ENCODE data around the gene PHF21B.

PHF21B gene

DNA sequence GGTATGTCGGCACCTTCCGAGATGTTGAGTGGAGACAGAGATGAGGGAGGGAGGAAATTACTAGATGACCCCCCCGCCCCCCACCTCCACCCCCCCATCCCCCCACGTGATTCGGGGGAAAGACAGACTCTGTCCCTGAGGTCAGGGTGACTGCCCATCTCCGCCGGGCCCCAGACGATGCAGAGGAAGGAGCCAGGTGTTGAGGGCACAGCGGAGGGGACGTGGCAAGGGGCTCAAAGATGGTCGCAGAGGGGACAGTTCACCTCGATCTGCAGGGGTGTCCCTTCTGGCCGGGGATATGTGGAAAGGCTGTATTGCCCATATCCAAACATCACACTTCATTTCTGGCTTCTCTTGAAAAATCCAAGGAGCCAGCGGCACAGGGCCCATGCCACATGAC is 14.1 kb downstream of the PHF21B start:
- FAIRE-seq (no peak), DNase-seq (ENCODE audit: insufficient read length, low spot score) (no peak)
- TF ChIP-seq SPI1 (IDR thresholded peaks at IDR 0.05; ENCODE audit: low read depth, low read length) = no peak
- no peak for TF ChIP-seq TAF1 (IDR thresholded peaks at IDR 0.05; ENCODE audit: low read depth, low read length)
- TF ChIP-seq POLR2A (IDR thresholded peaks at IDR 0.05; ENCODE audit: low read depth, low read length) = no peak
- no peak for TF ChIP-seq PAX5 (IDR thresholded peaks at IDR 0.05; ENCODE audit: insufficient read depth, low read length, severe bottlenecking)
- no peak for TF ChIP-seq POU2F2 (IDR thresholded peaks at IDR 0.05; ENCODE audit: low read depth, low read length)
- TF ChIP-seq POLR2AphosphoS5 (IDR thresholded peaks at IDR 0.05; ENCODE audit: low read depth, low read length) = no peak

- FAIRE-seq = no peak
Measured at GRCh38 chr22:44995105-44995514, 14.7 kb downstream of the PHF21B start.

DNA sequence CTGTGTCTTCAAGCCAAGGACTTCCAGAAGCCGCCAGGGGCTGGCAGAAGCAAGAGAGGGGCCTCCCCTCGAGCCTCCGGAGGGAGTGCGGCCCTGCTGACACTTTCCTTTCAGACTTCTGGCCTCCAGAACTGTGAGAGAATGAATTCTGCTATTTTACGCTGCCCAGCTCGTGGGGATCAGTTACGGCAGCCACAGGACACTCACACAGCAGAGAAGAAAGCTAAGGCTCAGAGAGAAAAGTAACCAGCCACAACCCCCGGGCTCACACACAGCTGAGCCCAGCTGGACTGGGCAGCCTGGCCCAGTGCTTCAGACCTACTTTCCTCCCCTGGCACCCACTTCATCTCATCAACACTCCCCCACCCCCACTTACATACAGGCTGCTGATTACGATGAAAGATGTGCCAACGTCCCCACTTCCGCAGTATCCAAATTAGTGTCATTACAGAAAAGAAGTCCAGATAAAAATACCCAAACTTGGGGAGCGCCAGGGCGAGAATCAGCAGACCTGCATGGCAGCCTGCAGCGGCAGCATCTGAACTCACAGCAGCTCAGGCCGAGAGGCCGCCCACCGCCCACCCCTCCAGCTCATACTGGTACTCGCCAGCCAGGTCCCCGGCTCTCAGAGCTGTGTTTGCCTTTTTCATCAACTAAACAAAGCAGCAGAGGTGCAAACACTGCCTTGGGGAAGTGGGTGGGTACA is 15.3 kb downstream of the PHF21B start:
- FAIRE-seq (no peak), DNase-seq (ENCODE audit: insufficient read length, low spot score) (no peak)
- TF ChIP-seq SPI1 (IDR thresholded peaks at IDR 0.05; ENCODE audit: low read depth, low read length) (no peak), POLR2AphosphoS5 (IDR thresholded peaks at IDR 0.05; ENCODE audit: low read depth, low read length) (no peak), POU2F2 (IDR thresholded peaks at IDR 0.05; ENCODE audit: low read depth, low read length) (no peak), PAX5 (IDR thresholded peaks at IDR 0.05; ENCODE audit: insufficient read depth, low read length, severe bottlenecking) (no peak), POLR2A (IDR thresholded peaks at IDR 0.05; ENCODE audit: low read depth, low read length) (no peak), TAF1 (IDR thresholded peaks at IDR 0.05; ENCODE audit: low read depth, low read length) (no peak)

More at GRCh38 chr22:44995105-44995514, 14.7 kb downstream of the PHF21B start:
- DNase-seq (ENCODE audit: insufficient read length, low spot score) = no peak
- TF ChIP-seq TAF1 (IDR thresholded peaks at IDR 0.05; ENCODE audit: low read depth, low read length) (no peak), POLR2A (IDR thresholded peaks at IDR 0.05; ENCODE audit: low read depth, low read length) (no peak), POLR2AphosphoS5 (IDR thresholded peaks at IDR 0.05; ENCODE audit: low read depth, low read length) (no peak), PAX5 (IDR thresholded peaks at IDR 0.05; ENCODE audit: insufficient read depth, low read length, severe bottlenecking) (no peak), SPI1 (IDR thresholded peaks at IDR 0.05; ENCODE audit: low read depth, low read length) (no peak), POU2F2 (IDR thresholded peaks at IDR 0.05; ENCODE audit: low read depth, low read length) (no peak)

DNA sequence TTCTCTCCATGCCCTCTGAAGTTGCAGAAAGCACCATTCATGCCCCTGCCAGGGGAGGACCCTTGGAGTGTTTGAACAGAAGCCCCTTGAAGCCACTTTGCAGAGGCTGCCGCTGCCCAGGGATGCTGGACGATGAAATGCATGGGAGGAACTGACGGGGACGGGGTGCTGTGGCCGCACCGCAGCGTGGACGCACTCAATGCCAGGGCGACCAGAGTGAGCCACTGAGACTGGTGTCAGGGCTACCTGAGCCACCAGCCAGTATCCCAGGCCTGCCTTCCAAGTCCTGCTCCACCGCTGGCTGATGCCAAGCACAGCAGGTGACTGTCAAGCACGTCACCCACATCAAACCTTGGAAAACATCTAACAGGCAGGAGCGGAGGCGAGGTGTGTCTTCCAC is 17.6 kb downstream of the PHF21B start:
- FAIRE-seq = no peak
- TF ChIP-seq POLR2AphosphoS5 (IDR thresholded peaks at IDR 0.05; ENCODE audit: low read depth, low read length) (no peak), POLR2A (IDR thresholded peaks at IDR 0.05; ENCODE audit: low read depth, low read length) (no peak), TAF1 (IDR thresholded peaks at IDR 0.05; ENCODE audit: low read depth, low read length) (no peak), SPI1 (IDR thresholded peaks at IDR 0.05; ENCODE audit: low read depth, low read length) (no peak), PAX5 (IDR thresholded peaks at IDR 0.05; ENCODE audit: insufficient read depth, low read length, severe bottlenecking) (no peak), POU2F2 (IDR thresholded peaks at IDR 0.05; ENCODE audit: low read depth, low read length) (no peak)
- no peak for DNase-seq (ENCODE audit: insufficient read length, low spot score)

- DNase-seq (ENCODE audit: insufficient read length, low spot score) = no peak
- FAIRE-seq = no peak
- TF ChIP-seq TAF1 (IDR thresholded peaks at IDR 0.05; ENCODE audit: low read depth, low read length) (no peak), PAX5 (IDR thresholded peaks at IDR 0.05; ENCODE audit: insufficient read depth, low read length, severe bottlenecking) (no peak), SPI1 (IDR thresholded peaks at IDR 0.05; ENCODE audit: low read depth, low read length) (no peak), POLR2A (IDR thresholded peaks at IDR 0.05; ENCODE audit: low read depth, low read length) (no peak), POLR2AphosphoS5 (IDR thresholded peaks at IDR 0.05; ENCODE audit: low read depth, low read length) (no peak), POU2F2 (IDR thresholded peaks at IDR 0.05; ENCODE audit: low read depth, low read length) (no peak)
Measured at GRCh38 chr22:44991218-44991617, 18.6 kb downstream of the PHF21B start.

DNA sequence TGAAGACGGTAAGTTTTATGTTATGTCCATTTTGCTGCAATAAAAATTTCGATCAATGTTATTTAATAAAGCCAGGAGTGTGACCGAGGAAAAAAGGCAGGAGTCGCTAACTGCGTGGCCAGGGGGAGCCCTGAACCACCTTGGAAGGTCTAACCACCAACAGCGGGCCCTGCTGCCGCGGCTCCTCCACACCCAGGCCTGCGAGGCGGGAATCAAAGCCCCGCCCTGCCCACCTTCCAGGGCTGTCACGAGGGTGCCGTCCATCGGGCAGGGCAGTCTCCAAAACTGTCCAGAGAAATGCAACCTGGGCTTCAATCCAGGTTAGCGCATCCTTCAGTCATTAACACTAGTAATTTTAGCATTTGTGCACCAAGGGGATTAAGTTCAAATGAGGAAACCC is 19.0 kb downstream of the PHF21B start:
- FAIRE-seq (no peak), DNase-seq (ENCODE audit: insufficient read length, low spot score) (no peak)
- TF ChIP-seq PAX5 (IDR thresholded peaks at IDR 0.05; ENCODE audit: insufficient read depth, low read length, severe bottlenecking) (no peak), TAF1 (IDR thresholded peaks at IDR 0.05; ENCODE audit: low read depth, low read length) (no peak), POU2F2 (IDR thresholded peaks at IDR 0.05; ENCODE audit: low read depth, low read length) (no peak), SPI1 (IDR thresholded peaks at IDR 0.05; ENCODE audit: low read depth, low read length) (no peak), POLR2AphosphoS5 (IDR thresholded peaks at IDR 0.05; ENCODE audit: low read depth, low read length) (no peak)

DNA sequence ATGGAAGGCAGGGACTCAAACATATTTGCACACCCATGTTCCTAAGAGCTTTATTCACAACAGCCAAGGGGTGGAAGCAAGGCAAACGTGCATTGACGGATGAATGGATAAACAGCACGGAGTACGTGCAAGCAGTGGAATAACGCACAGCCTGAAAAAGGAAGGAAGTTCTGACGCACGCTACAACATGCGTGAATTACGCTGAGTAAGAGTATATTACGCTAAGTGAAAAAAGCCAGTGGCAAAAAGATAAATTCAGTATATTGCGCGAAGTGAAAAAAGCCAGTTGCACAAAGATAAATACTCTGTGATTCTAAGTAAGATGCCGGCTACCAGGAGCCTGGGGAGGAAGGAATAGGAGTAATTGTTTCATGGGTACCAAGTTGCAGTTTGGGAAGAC is 19.5 kb downstream of the PHF21B start:
- no peak for DNase-seq (ENCODE audit: insufficient read length, low spot score)
- no peak for FAIRE-seq
- TF ChIP-seq TAF1 (IDR thresholded peaks at IDR 0.05; ENCODE audit: low read depth, low read length) (no peak), POLR2AphosphoS5 (IDR thresholded peaks at IDR 0.05; ENCODE audit: low read depth, low read length) (no peak), POLR2A (IDR thresholded peaks at IDR 0.05; ENCODE audit: low read depth, low read length) (no peak), PAX5 (IDR thresholded peaks at IDR 0.05; ENCODE audit: insufficient read depth, low read length, severe bottlenecking) (no peak), POU2F2 (IDR thresholded peaks at IDR 0.05; ENCODE audit: low read depth, low read length) (no peak), SPI1 (IDR thresholded peaks at IDR 0.05; ENCODE audit: low read depth, low read length) (no peak)

DNA sequence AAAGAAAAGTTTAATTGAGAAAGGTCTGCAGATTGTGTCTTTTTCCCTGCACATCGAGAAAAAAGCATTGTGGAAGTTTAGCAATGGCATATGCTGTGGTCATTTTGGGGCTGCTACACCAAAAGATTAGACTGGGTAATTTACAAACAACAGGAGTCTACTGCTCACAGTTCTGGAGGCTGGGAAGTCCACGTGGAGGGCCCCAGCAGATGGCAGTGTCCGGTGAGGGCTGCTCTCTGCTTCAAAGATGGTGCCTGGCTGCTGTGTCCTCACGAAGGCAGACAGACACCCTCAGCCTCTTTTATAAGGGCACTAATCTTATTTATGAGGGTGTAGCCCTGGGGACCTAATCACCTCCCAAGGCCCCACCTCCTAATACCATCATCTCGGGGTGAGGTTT is 21.1 kb downstream of the PHF21B start:
- no peak for FAIRE-seq
- DNase-seq (ENCODE audit: insufficient read length, low spot score) = no peak
- TF ChIP-seq PAX5 (IDR thresholded peaks at IDR 0.05; ENCODE audit: insufficient read depth, low read length, severe bottlenecking) (no peak), TAF1 (IDR thresholded peaks at IDR 0.05; ENCODE audit: low read depth, low read length) (no peak), POLR2A (IDR thresholded peaks at IDR 0.05; ENCODE audit: low read depth, low read length) (no peak), SPI1 (IDR thresholded peaks at IDR 0.05; ENCODE audit: low read depth, low read length) (no peak), POU2F2 (IDR thresholded peaks at IDR 0.05; ENCODE audit: low read depth, low read length) (no peak), POLR2AphosphoS5 (IDR thresholded peaks at IDR 0.05; ENCODE audit: low read depth, low read length) (no peak)

- TF ChIP-seq SPI1 (IDR thresholded peaks at IDR 0.05; ENCODE audit: low read depth, low read length) (no peak), PAX5 (IDR thresholded peaks at IDR 0.05; ENCODE audit: insufficient read depth, low read length, severe bottlenecking) (no peak), POLR2A (IDR thresholded peaks at IDR 0.05; ENCODE audit: low read depth, low read length) (no peak), POU2F2 (IDR thresholded peaks at IDR 0.05; ENCODE audit: low read depth, low read length) (no peak), POLR2AphosphoS5 (IDR thresholded peaks at IDR 0.05; ENCODE audit: low read depth, low read length) (no peak), TAF1 (IDR thresholded peaks at IDR 0.05; ENCODE audit: low read depth, low read length) (no peak)
- DNase-seq (ENCODE audit: insufficient read length, low spot score) (no peak), FAIRE-seq (no peak)
Measured at GRCh38 chr22:44986926-44987325, 22.9 kb downstream of the PHF21B start.
